8988T (cell line): ENCODE results near the gene DDX49.
A peak's percentile ranks its signal among the peaks of the same experiment; 100 is the strongest.
"Not testable (repeated sequence)": the region's sequence is repeated elsewhere in the genome, so short reads cannot be mapped to it uniquely, and the experiment has no call there.

Experiments used
- DNase-seq: peaks from one replicate; pipeline ENCODE4 v3.0.0; 2011

Gene DDX49

GRCh38 chr19:18910801-18911436 lies 8.6 kb upstream of the DDX49 start:
- no peak for DNase-seq

- no peak for DNase-seq
Observed at GRCh38 chr19:18912933-18913332, 6.6 kb upstream of the DDX49 start.

GRCh38 chr19:18913466-18913865 lies 6.0 kb upstream of the DDX49 start:
- DNase-seq, result no peak

- DNase-seq, result peak; percentile 85
Observed at GRCh38 chr19:18915639-18916038, 3.9 kb upstream of the DDX49 start.

DNA sequence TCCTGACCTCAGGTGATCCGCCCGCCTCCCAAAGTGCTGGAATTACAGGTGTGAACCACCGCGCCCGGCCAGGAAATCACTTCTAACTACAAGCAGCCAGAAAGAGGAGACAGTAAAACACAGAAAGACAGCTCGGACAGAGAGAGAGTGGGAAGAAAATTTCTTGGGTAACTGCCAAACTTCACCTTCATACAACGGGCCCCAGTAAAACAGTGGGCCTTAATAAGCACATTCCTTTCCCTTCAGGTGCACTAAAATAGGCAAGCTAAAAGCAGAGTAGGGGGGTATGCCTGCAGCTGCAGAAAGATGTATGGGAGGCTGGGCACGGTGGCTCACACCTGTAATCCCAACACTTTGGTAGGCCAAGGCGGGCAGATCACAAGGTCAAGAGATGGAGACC lies 1.9 kb upstream of the DDX49 start:
- not testable (repeated sequence) for DNase-seq

GRCh38 chr19:18919900-18920214 lies 342 bp downstream of the DDX49 start:
- no peak for DNase-seq

GRCh38 chr19:18920400-18920799 lies 885 bp downstream of the DDX49 start:
- DNase-seq, result no peak

DNA sequence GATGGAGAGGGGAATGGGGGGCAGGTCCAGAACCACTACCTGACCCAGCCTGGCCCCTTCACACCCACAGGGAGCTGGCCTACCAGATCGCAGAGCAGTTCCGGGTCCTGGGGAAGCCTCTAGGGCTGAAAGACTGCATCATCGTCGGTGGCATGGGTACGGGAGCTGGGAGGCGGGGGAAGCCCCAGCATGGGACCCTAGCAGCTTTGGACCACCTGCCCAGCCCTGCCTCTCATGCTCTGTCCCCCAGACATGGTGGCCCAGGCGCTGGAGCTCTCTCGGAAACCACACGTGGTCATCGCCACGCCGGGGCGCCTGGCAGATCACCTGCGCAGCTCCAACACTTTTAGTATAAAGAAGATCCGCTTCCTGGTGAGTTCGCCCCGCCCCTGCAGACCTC lies 2.1 kb downstream of the DDX49 start:
- no peak for DNase-seq

- no peak for DNase-seq
Observed at GRCh38 chr19:18922228-18922985, 2.9 kb downstream of the DDX49 start.

DNA sequence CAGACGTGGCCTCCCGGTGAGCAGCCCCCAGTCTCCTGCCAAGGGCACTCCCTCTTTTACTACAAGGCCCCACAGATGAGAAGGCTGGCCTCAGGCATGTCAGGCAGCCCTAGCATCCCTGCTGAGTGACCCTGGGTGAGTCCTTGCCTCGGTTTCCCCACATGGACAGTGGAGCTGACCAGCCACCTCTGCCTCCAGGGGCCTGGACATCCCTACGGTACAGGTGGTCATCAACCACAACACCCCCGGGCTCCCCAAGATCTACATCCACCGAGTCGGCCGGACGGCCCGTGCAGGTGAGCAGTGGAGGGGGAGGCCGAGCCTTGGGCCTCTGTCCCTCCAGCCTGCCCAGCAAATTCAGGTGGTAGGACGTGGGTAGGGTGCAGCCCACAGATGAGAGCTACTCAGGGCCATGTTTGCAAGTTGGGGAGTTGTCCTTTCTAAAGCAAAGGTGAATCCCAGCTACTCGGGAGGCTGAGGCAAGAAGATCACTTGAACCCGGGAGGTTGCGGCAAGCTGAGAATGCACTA lies 5.2 kb downstream of the DDX49 start:
- no peak for DNase-seq

DNA sequence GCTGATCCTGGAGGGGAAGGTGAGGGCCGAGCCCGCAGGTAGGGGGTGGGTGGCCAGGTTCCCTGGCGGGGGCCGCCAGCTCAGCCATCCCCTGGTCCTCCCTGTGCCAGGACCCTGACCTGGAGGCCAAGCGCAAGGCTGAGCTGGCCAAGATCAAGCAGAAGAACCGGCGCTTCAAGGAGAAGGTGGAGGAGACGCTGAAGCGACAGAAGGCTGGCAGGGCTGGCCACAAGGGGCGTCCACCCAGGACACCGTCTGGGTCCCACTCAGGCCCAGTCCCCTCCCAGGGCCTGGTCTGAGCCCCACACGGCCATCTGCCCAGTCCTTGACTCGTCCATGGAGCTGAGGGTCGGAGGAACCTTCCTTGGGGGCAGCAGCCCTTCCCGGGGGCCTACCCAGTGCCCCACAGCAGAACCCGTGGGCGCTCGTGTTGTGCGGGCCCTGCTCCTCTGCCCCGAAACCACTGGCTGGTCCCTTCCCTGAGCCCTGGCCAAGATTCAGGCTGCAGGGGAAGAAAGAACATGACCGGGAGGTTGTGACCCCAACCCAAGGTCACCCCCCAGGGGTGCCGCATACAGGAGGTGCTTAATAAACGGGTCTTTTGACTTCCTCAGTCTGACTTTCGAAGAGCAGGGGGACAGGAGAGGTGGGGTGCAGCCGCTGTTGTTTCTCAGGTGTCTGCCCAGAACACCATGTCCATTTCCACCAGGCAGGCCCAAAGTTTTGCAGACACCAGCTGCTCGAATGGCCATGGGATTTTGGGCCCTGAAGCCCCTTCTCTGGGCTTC lies 8.7 kb downstream of the DDX49 start:
- no peak for DNase-seq

- DNase-seq, result no peak
Observed at GRCh38 chr19:18929311-18929710, 9.8 kb downstream of the DDX49 start.

DNA sequence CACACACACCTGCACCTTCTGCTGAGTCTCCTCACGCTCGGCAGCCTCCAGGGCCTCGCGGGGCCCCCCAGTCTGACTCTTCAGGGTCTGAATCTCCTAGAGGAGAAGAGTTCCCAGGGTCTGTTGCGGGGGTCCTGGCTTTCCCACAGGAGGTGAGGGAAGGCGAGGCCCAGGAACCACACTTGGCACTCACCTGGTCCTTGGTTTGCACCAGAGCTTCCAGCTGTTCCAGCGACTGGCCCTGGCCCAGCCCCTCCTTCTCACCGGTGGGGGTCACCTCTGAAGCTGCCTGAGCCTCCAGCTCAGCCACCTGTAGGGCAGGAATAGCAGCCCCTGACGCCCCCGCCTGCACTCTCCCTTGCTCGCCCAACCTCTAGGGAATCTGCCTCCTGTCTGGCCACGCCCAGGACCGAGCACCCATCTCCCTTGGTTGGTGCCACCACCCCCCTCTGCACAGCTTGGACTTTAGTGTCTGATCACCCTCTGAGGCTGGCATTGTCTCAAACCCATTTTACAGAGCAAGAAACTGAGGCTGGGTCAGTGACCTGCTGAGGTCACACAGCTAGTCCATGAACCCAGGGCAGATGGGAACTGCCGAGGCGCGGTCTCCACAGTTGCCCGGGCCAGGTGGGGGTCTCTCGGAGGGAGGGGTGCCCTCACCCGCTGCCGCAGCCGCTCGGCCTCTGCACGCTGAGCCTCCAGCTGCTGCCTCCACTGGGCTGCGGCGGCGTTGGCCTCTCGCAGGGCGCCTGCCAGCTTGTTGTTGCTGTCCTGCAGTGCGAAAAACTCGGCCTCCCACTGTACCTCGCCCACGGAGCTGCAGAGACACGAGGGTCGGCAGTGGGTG lies 12.0 kb downstream of the DDX49 start:
- no peak for DNase-seq

DNA sequence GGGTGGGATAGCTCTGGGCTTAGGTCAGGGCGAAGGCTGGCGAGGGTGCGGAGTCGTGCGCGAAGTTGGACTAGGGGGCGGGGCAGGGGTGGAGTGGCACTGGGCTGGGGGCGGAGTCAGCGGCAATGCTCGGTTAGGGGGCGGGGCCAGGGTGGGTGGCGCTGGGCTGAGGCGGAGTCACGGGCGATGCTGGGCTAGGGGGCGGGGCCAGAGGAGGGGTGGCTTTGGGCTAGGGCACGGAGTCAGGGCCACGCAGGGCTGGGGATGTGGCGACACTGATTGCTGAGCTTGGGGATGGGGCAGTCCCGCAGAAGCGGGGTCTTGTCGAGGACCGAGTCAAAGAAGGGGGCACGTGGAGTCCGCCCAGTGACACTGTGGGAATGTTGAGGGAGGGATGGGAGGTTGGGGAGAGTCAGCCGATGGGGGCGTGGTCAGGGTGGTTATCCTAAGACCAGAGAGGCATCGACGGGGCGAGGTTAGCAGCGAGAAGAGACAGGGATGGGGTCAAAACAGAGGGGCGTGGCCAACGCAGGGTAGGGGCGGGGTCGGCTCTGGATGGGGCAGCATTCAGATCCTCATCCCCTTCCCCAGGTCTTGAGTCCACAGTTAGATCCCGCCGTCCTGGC lies 12.8 kb downstream of the DDX49 start:
- DNase-seq, result peak; percentile 89

DNA sequence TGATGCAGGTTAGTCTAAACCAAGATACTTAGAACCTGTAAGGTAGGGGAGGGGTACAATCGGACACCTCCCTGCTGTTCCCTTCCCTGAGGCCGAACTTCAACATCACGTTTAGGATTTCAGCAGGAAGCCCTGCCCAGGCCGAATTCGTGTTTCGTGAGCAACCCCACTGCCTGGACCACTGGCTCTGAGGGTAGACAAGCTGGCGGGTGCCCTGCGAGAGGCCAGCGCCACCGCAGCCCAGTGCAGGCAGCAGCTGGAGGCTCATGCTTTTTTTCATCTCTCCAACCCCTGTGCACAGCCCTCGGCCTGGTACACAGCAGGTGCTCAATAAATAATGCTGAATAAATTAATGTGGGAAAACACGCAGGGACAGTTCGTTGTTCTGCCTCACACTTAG lies 13.8 kb downstream of the DDX49 start:
- no peak for DNase-seq

GRCh38 chr19:18939163-18939562 lies 19.6 kb downstream of the DDX49 start:
- no peak for DNase-seq

- DNase-seq, result peak; percentile 87
Observed at GRCh38 chr19:18939922-18940768, 20.6 kb downstream of the DDX49 start.

- DNase-seq, result peak; percentile 94
Observed at GRCh38 chr19:18940769-18941627, 21.5 kb downstream of the DDX49 start, which contains the start of gene HOMER3. Gene HOMER3, minus strand, starts transcription at chr19:18941217. Its CDS starts 2,235 bp downstream, at chr19:18938982.

GRCh38 chr19:18941628-18942354 lies 22.3 kb downstream of the DDX49 start:
- no peak for DNase-seq

DNA sequence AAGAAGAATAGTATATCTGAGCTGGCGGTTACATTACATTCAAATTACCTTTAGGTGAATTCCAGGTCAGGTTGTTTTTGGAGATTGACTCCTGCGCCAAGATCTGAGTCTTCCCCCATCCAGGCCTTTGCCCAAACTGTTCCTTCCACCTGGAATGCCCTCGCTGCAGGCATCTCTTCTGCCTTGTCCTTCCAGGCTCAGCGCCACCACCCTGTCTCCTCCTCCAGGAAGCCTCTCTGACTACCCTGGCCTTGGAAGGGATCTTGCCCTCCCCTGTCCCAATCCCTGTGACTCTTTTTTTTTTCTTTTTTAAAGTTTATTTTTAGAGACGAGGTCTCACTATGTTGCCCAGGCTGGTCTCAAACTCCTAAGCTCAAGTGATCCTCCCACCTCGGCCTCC lies 23.2 kb downstream of the DDX49 start:
- no peak for DNase-seq
